ENCODE data around the gene PAK5.

- TF ChIP-seq, protein P1, sequence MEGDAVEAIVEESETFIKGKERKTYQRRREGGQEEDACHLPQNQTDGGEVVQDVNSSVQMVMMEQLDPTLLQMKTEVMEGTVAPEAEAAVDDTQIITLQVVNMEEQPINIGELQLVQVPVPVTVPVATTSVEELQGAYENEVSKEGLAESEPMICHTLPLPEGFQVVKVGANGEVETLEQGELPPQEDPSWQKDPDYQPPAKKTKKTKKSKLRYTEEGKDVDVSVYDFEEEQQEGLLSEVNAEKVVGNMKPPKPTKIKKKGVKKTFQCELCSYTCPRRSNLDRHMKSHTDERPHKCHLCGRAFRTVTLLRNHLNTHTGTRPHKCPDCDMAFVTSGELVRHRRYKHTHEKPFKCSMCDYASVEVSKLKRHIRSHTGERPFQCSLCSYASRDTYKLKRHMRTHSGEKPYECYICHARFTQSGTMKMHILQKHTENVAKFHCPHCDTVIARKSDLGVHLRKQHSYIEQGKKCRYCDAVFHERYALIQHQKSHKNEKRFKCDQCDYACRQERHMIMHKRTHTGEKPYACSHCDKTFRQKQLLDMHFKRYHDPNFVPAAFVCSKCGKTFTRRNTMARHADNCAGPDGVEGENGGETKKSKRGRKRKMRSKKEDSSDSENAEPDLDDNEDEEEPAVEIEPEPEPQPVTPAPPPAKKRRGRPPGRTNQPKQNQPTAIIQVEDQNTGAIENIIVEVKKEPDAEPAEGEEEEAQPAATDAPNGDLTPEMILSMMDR (IDR thresholded peaks at IDR 0.05) = no peak
- TF ChIP-seq REST (IDR thresholded peaks at IDR 0.05; ENCODE audit: insufficient read depth in 1 of 2, low read depth in 2 of 2, low read length in 1 of 2) = no peak
- no peak for TF ChIP-seq TCF7L2 (IDR thresholded peaks at IDR 0.05; ENCODE audit: low read depth, low read length)
- no peak for TF ChIP-seq POLR2AphosphoS5 (IDR thresholded peaks at IDR 0.05; ENCODE audit: low read depth, low read length)
Measured at GRCh38 chr20:9829835-9830234, 9.0 kb downstream of the PAK5 start.

Data from Panc1 (cell line).